ENCODE results near the gene ZZZ3. TPM values are rescaled to one million over a fixed set of nuclear protein-coding genes. Genes with fewer than 3 reads are reported as not detected.
"Not testable (repeated sequence)": the region's sequence is repeated elsewhere in the genome, so short reads cannot be mapped to it uniquely, and the experiment has no call there.

The ZZZ3 gene
- polyA plus RNA-seq, 6 donors from 2014 or later = 24.2 to 49.7 (median 36.8) TPM

- Mint-ChIP-seq H3K27me3 (no peaks in the 10 kb centered on the region), H3K9me3 (no peaks in the 10 kb centered on the region), H3K4me3 (no peak overlapping the region), H3K36me3 (peaks cover 0 to 9% of the 10 kb centered on the region in 2 donors), H3K27ac (peak overlapping the region in 2 of 6 donors; percentile 11 to 61), H3K4me1 (peaks cover 21 to 47% (median 44%) of the 10 kb centered on the region in 3 donors)
- no peak for DNase-seq
- no peak for ATAC-seq (ENCODE audit: low read depth in 2 of 2)
These were observed 22.4 kb downstream of the ZZZ3 start for GRCh38 chr1:77659879-77660593.

GRCh38 chr1:77658271-77658670 lies 24.2 kb downstream of the ZZZ3 start:
- no peak for ATAC-seq (ENCODE audit: low read depth in 2 of 2)
- H3K4me1 Mint-ChIP-seq = peaks cover 14 to 40% (median 38%) of the 10 kb centered on the region in 3 donors
- no peak overlapping the region for H3K4me3 Mint-ChIP-seq
- H3K36me3 Mint-ChIP-seq = peaks cover 0 to 9% of the 10 kb centered on the region in 2 donors
- no peak for DNase-seq
- no peak overlapping the region for H3K27ac Mint-ChIP-seq
- no peaks in the 10 kb centered on the region for H3K9me3 Mint-ChIP-seq
- no peaks in the 10 kb centered on the region for H3K27me3 Mint-ChIP-seq

- peak overlapping the region in 2 of 6 donors; percentile 56 to 74 for H3K27ac Mint-ChIP-seq
- peaks cover 17 to 49% (median 40%) of the 10 kb centered on the region in 3 donors for H3K4me1 Mint-ChIP-seq
- H3K36me3 Mint-ChIP-seq = peaks cover 9 to 16% of the 10 kb centered on the region in 2 donors
These were observed 27.0 kb downstream of the ZZZ3 start for GRCh38 chr1:77655431-77655974.

GRCh38 chr1:77652970-77653516 lies 29.4 kb downstream of the ZZZ3 start:
- no peak overlapping the region for H3K4me3 Mint-ChIP-seq
- H3K36me3 Mint-ChIP-seq = peaks cover 14 to 22% of the 10 kb centered on the region in 2 donors
- no peaks in the 10 kb centered on the region for H3K27me3 Mint-ChIP-seq
- peak overlapping the region in 3 of 6 donors; percentile 2 to 38 (median 37) for H3K27ac Mint-ChIP-seq
- peaks cover 0 to 41% (median 29%) of the 10 kb centered on the region in 7 donors for H3K9me3 Mint-ChIP-seq
- peaks cover 12 to 49% (median 34%) of the 10 kb centered on the region in 3 donors for H3K4me1 Mint-ChIP-seq
- DNase-seq (no peak), ATAC-seq (ENCODE audit: low read depth in 2 of 2) (no peak)

More at GRCh38 chr1:77655431-77655974, 27.0 kb downstream of the ZZZ3 start:
- Mint-ChIP-seq H3K9me3 (peaks cover 0 to 19% (median 8%) of the 10 kb centered on the region in 7 donors), H3K4me3 (no peak overlapping the region), H3K27me3 (no peaks in the 10 kb centered on the region)
- ATAC-seq (ENCODE audit: low read depth in 2 of 2) = no peak
- DNase-seq = no peak

GRCh38 chr1:77652268-77652667 lies 30.2 kb downstream of the ZZZ3 start:
- Mint-ChIP-seq H3K4me1 (peaks cover 12 to 49% (median 34%) of the 10 kb centered on the region in 3 donors), H3K36me3 (peaks cover 14 to 22% of the 10 kb centered on the region in 2 donors), H3K27ac (peak overlapping the region in 1 of 6 donors; percentile 6), H3K27me3 (no peaks in the 10 kb centered on the region), H3K4me3 (no peak overlapping the region), H3K9me3 (peaks cover 0 to 43% (median 29%) of the 10 kb centered on the region in 7 donors)
- DNase-seq (no peak), ATAC-seq (ENCODE audit: low read depth in 2 of 2) (no peak)

GRCh38 chr1:77649127-77649526 lies 33.3 kb downstream of the ZZZ3 start:
- Mint-ChIP-seq H3K4me3 (peak overlapping the region in 1 of 8 donors; percentile 54), H3K9me3 (peaks cover 0 to 44% (median 29%) of the 10 kb centered on the region in 7 donors), H3K27me3 (no peaks in the 10 kb centered on the region), H3K27ac (no peak overlapping the region), H3K4me1 (peaks cover 15 to 32% (median 32%) of the 10 kb centered on the region in 3 donors), H3K36me3 (peaks cover 22 to 27% of the 10 kb centered on the region in 2 donors)
- no peak for DNase-seq
- ATAC-seq (ENCODE audit: low read depth in 2 of 2) = no peak

GRCh38 chr1:77646224-77646623 lies 36.2 kb downstream of the ZZZ3 start:
- peaks cover 21 to 24% of the 10 kb centered on the region in 2 donors for H3K36me3 Mint-ChIP-seq

GRCh38 chr1:77643456-77643855 lies 39.0 kb downstream of the ZZZ3 start:
- peaks cover 12 to 27% of the 10 kb centered on the region in 2 donors for H3K36me3 Mint-ChIP-seq
- peaks cover 8 to 16% (median 11%) of the 10 kb centered on the region in 3 donors for H3K4me1 Mint-ChIP-seq
- no peak overlapping the region for H3K4me3 Mint-ChIP-seq
- ATAC-seq (ENCODE audit: low read depth in 2 of 2) (no peak), DNase-seq (no peak)
- no peak overlapping the region for H3K27ac Mint-ChIP-seq
- no peaks in the 10 kb centered on the region for H3K27me3 Mint-ChIP-seq
- H3K9me3 Mint-ChIP-seq = peaks cover 0 to 7% (median 4%) of the 10 kb centered on the region in 7 donors

More at GRCh38 chr1:77646224-77646623, 36.2 kb downstream of the ZZZ3 start:
- Mint-ChIP-seq H3K27ac (peak overlapping the region in 3 of 6 donors; percentile 6 to 53 (median 31)), H3K9me3 (peaks cover 0 to 33% (median 28%) of the 10 kb centered on the region in 7 donors), H3K4me1 (peaks cover 11 to 18% (median 12%) of the 10 kb centered on the region in 3 donors)
- not testable (repeated sequence) for ATAC-seq (ENCODE audit: low read depth in 2 of 2); H3K27me3 Mint-ChIP-seq; H3K4me3 Mint-ChIP-seq; DNase-seq

GRCh38 chr1:77642941-77643340 lies 39.5 kb downstream of the ZZZ3 start:
- peaks cover 7 to 16% (median 11%) of the 10 kb centered on the region in 3 donors for H3K4me1 Mint-ChIP-seq

GRCh38 chr1:77642196-77642595 lies 40.3 kb downstream of the ZZZ3 start:
- Mint-ChIP-seq H3K36me3 (peaks cover 8 to 27% of the 10 kb centered on the region in 2 donors), H3K4me1 (peaks cover 7 to 16% (median 11%) of the 10 kb centered on the region in 3 donors), H3K4me3 (no peak overlapping the region), H3K27ac (no peak overlapping the region), H3K27me3 (no peaks in the 10 kb centered on the region), H3K9me3 (peaks cover 0 to 3% (median 0%) of the 10 kb centered on the region in 7 donors)
- DNase-seq (no peak), ATAC-seq (ENCODE audit: low read depth in 2 of 2) (no peak)

More at GRCh38 chr1:77642941-77643340, 39.5 kb downstream of the ZZZ3 start:
- ATAC-seq (ENCODE audit: low read depth in 2 of 2) = no peak
- H3K9me3 Mint-ChIP-seq = peaks cover 0 to 3% (median 0%) of the 10 kb centered on the region in 7 donors
- peak overlapping the region in 1 of 6 donors; percentile 24 for H3K27ac Mint-ChIP-seq
- no peak overlapping the region for H3K4me3 Mint-ChIP-seq
- no peak for DNase-seq
- H3K27me3 Mint-ChIP-seq = no peaks in the 10 kb centered on the region
- peaks cover 8 to 27% of the 10 kb centered on the region in 2 donors for H3K36me3 Mint-ChIP-seq

GRCh38 chr1:77639557-77640069 lies 42.8 kb downstream of the ZZZ3 start:
- Mint-ChIP-seq H3K27me3 (no peaks in the 10 kb centered on the region), H3K4me3 (no peak overlapping the region), H3K27ac (no peak overlapping the region), H3K36me3 (peaks cover 14 to 19% of the 10 kb centered on the region in 2 donors), H3K9me3 (no peaks in the 10 kb centered on the region), H3K4me1 (peaks cover 3 to 6% (median 5%) of the 10 kb centered on the region in 3 donors)
- no peak for ATAC-seq (ENCODE audit: low read depth in 2 of 2)
- DNase-seq = no peak

- Mint-ChIP-seq H3K4me3 (no peak overlapping the region), H3K36me3 (peaks cover 20 to 25% of the 10 kb centered on the region in 2 donors)
These were observed 43.4 kb downstream of the ZZZ3 start for GRCh38 chr1:77639056-77639455.

GRCh38 chr1:77636864-77637263 lies 45.6 kb downstream of the ZZZ3 start:
- no peak overlapping the region for H3K4me3 Mint-ChIP-seq
- no peak overlapping the region for H3K27ac Mint-ChIP-seq

More at GRCh38 chr1:77639056-77639455, 43.4 kb downstream of the ZZZ3 start:
- no peaks in the 10 kb centered on the region for H3K9me3 Mint-ChIP-seq
- H3K27ac Mint-ChIP-seq = peak overlapping the region in 2 of 6 donors; percentile 32 to 67
- ATAC-seq (ENCODE audit: low read depth in 2 of 2) = no peak
- H3K27me3 Mint-ChIP-seq = no peaks in the 10 kb centered on the region
- no peak for DNase-seq
- peaks cover 3 to 6% (median 5%) of the 10 kb centered on the region in 3 donors for H3K4me1 Mint-ChIP-seq

More at GRCh38 chr1:77636864-77637263, 45.6 kb downstream of the ZZZ3 start:
- Mint-ChIP-seq H3K36me3 (peaks cover 31 to 32% of the 10 kb centered on the region in 2 donors), H3K4me1 (peaks cover 0 to 6% (median 0%) of the 10 kb centered on the region in 3 donors), H3K9me3 (no peaks in the 10 kb centered on the region), H3K27me3 (no peaks in the 10 kb centered on the region)
- ATAC-seq (ENCODE audit: low read depth in 2 of 2) (no peak), DNase-seq (no peak)

Data from naive B cell (primary cell).